Measurements from ENCODE around the gene OCA2. TPM values are rescaled to one million over a fixed set of nuclear protein-coding genes. Genes with fewer than 3 reads are reported as not detected.

Gene OCA2
- polyA plus RNA-seq, 3 donors = not detected

DNA sequence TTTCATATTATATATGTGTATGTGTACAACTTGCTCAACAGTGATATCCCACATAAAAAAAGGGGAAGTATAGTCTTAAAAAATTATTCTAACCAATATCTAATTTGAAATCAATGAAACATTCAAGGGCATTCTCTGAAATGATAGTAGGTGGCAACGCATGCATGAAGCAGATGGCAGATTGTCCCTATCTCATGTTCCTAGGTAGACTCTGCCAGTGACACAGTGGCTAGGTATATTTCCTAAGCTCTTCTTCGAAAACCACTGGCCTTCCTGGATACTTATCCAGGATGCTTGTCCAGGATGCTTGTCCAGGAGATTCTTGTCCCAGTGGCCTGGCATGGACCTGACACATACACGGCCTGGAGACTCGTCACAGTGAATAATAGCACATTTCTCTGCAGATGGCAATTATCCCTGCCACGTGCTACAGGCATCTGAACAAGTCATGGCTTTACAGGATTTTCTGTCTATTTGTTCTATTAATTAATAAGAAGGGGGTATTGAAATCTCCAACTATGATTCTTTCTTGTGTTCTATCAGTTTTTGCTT lies 54.9 kb downstream of the OCA2 start:
- 97% methylated on average over 4 of the region's 5 CpGs for WGBS (ENCODE audit: insufficient coverage)
- H3K4me1 Mint-ChIP-seq = no peaks in the 10 kb centered on the region
- no peaks in the 10 kb centered on the region for H3K27me3 ChIP-seq (ENCODE audit: control insufficient read depth in 2 of 2, insufficient read depth in 2 of 2, low read length in 2 of 2)
- H3K36me3 ChIP-seq (replicated peaks in 1 of 2; ENCODE audit: control insufficient read depth in 1 of 2, insufficient read depth in 2 of 2, low read length in 2 of 2) = no peaks in the 10 kb centered on the region
- H4K20me1 ChIP-seq (ENCODE audit: insufficient read depth, low read length) = no peaks in the 10 kb centered on the region
- no peaks in the 10 kb centered on the region for H3K79me2 ChIP-seq (ENCODE audit: insufficient read depth, low read length)
- no peak overlapping the region for H3K9ac ChIP-seq (ENCODE audit: insufficient read depth, low read length, poor library complexity, severe bottlenecking)
- H3K4me3 ChIP-seq (replicated peaks in 1 of 3; ENCODE audit: low read depth in 2 of 3, low read length in 3 of 3) = no peak overlapping the region
- H3K27ac ChIP-seq (ENCODE audit: low read depth in 1 of 2, low read length in 2 of 2) = no peak overlapping the region
- no peak overlapping the region for H3K27ac Mint-ChIP-seq
- intact Hi-C loops (cut with micrococcal nuclease) = no loop called here
- H3K36me3 Mint-ChIP-seq = no peaks in the 10 kb centered on the region
- DNase-seq = no peak
- no peaks in the 10 kb centered on the region for H3K4me1 ChIP-seq (ENCODE audit: control insufficient read depth in 1 of 2, insufficient read depth in 2 of 2, low read length in 2 of 2)
- peaks cover 1 to 3% (median 2%) of the 10 kb centered on the region in 3 donors for H3K27me3 Mint-ChIP-seq (ENCODE audit: low read depth in 3 of 3)
- H2AFZ ChIP-seq (ENCODE audit: insufficient read depth, low read depth, low read length, poor library complexity, severe bottlenecking) = no peak overlapping the region
- peaks cover 0 to 10% (median 5%) of the 10 kb centered on the region in 7 donors for H3K9me3 Mint-ChIP-seq
- H3K9me3 ChIP-seq (replicated peaks in 1 of 2; ENCODE audit: control insufficient read depth in 1 of 2, insufficient read depth in 1 of 2, low read length in 2 of 2) = no peaks in the 10 kb centered on the region
- H3K4me2 ChIP-seq (replicated peaks; ENCODE audit: extremely low read depth, low read length, poor library complexity, severe bottlenecking) = no peak overlapping the region
- TF ChIP-seq, protein P1, sequence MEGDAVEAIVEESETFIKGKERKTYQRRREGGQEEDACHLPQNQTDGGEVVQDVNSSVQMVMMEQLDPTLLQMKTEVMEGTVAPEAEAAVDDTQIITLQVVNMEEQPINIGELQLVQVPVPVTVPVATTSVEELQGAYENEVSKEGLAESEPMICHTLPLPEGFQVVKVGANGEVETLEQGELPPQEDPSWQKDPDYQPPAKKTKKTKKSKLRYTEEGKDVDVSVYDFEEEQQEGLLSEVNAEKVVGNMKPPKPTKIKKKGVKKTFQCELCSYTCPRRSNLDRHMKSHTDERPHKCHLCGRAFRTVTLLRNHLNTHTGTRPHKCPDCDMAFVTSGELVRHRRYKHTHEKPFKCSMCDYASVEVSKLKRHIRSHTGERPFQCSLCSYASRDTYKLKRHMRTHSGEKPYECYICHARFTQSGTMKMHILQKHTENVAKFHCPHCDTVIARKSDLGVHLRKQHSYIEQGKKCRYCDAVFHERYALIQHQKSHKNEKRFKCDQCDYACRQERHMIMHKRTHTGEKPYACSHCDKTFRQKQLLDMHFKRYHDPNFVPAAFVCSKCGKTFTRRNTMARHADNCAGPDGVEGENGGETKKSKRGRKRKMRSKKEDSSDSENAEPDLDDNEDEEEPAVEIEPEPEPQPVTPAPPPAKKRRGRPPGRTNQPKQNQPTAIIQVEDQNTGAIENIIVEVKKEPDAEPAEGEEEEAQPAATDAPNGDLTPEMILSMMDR (IDR thresholded peaks at IDR 0.05) = no peak
- no peak overlapping the region for H3K4me3 Mint-ChIP-seq

DNA sequence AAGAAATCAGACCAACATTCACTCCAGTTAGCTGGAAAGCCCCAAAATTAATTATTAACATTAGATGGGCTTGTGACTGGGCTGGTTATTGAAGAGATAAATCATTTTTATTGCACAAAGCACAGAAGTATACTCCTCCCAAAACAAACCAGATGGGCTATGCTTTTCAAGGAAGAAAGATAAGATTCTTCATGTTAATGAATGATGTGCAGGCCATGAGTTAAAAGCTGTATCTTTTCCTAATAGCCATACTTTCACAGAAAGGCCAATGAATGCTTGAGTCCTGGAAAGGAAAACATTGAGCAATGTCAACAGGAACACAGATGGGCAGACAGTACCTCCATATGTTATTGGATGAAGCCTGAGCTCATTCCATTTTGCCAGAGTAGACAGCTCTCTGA lies 55.4 kb downstream of the OCA2 start:
- no peaks in the 10 kb centered on the region for H4K20me1 ChIP-seq (ENCODE audit: insufficient read depth, low read length)
- no peak overlapping the region for H3K4me3 Mint-ChIP-seq
- DNase-seq = no peak
- TF ChIP-seq, protein P1 (IDR thresholded peaks at IDR 0.05) = no peak
- peaks cover 0 to 10% (median 5%) of the 10 kb centered on the region in 7 donors for H3K9me3 Mint-ChIP-seq
- no peaks in the 10 kb centered on the region for H3K36me3 ChIP-seq (replicated peaks in 1 of 2; ENCODE audit: control insufficient read depth in 1 of 2, insufficient read depth in 2 of 2, low read length in 2 of 2)
- no peak overlapping the region for H2AFZ ChIP-seq (ENCODE audit: insufficient read depth, low read depth, low read length, poor library complexity, severe bottlenecking)
- intact Hi-C loops (cut with micrococcal nuclease) = no loop called here
- no peaks in the 10 kb centered on the region for H3K4me1 ChIP-seq (ENCODE audit: control insufficient read depth in 1 of 2, insufficient read depth in 2 of 2, low read length in 2 of 2)
- H3K27ac ChIP-seq (ENCODE audit: low read depth in 1 of 2, low read length in 2 of 2) = no peak overlapping the region
- H3K4me1 Mint-ChIP-seq = no peaks in the 10 kb centered on the region
- no peak overlapping the region for H3K4me3 ChIP-seq (replicated peaks in 1 of 3; ENCODE audit: low read depth in 2 of 3, low read length in 3 of 3)
- H3K27me3 Mint-ChIP-seq (ENCODE audit: low read depth in 3 of 3) = peaks cover 1 to 3% (median 2%) of the 10 kb centered on the region in 3 donors
- no peaks in the 10 kb centered on the region for H3K36me3 Mint-ChIP-seq
- no peaks in the 10 kb centered on the region for H3K27me3 ChIP-seq (ENCODE audit: control insufficient read depth in 2 of 2, insufficient read depth in 2 of 2, low read length in 2 of 2)
- H3K27ac Mint-ChIP-seq = no peak overlapping the region
- no peaks in the 10 kb centered on the region for H3K9me3 ChIP-seq (replicated peaks in 1 of 2; ENCODE audit: control insufficient read depth in 1 of 2, insufficient read depth in 1 of 2, low read length in 2 of 2)
- no peaks in the 10 kb centered on the region for H3K79me2 ChIP-seq (ENCODE audit: insufficient read depth, low read length)
- H3K9ac ChIP-seq (ENCODE audit: insufficient read depth, low read length, poor library complexity, severe bottlenecking) = no peak overlapping the region
- H3K4me2 ChIP-seq (replicated peaks; ENCODE audit: extremely low read depth, low read length, poor library complexity, severe bottlenecking) = no peak overlapping the region
